GM19467 (cell line): ENCODE measurements around the gene KRTAP2-4.
"Not testable (repeated sequence)": the region's sequence is repeated elsewhere in the genome, so short reads cannot be mapped to it uniquely, and the experiment has no call there.

Experiments used
- ATAC-seq: cut with Tn5 transposase; IDR thresholded peaks from one replicate; pipeline ENCODE4 v1.9.1; 2021; ENCODE audit warnings: mild to moderate bottlenecking, moderate library complexity; ENCODE audit not compliant: unreplicated experiment

The KRTAP2-4 gene

GRCh38 chr17:41071606-41072360 lies 6.1 kb upstream of the KRTAP2-4 start:
- no peak for ATAC-seq

GRCh38 chr17:41069031-41069430 lies 3.4 kb upstream of the KRTAP2-4 start:
- no peak for ATAC-seq

- ATAC-seq = no peak
Observed at GRCh38 chr17:41067281-41067680, 1.6 kb upstream of the KRTAP2-4 start.

GRCh38 chr17:41065016-41065689 lies 526 bp downstream of the KRTAP2-4 start:
- not testable (repeated sequence) for ATAC-seq

- no peak for ATAC-seq
Observed at GRCh38 chr17:41064301-41064700, 1.4 kb downstream of the KRTAP2-4 start.

GRCh38 chr17:41063449-41063848 lies 2.2 kb downstream of the KRTAP2-4 start:
- no peak for ATAC-seq

- ATAC-seq = no peak
Observed at GRCh38 chr17:41061964-41062363, 3.7 kb downstream of the KRTAP2-4 start.

- no peak for ATAC-seq
Observed at GRCh38 chr17:41060052-41060604, 5.6 kb downstream of the KRTAP2-4 start, which contains the start of gene KRTAP2-3. KRTAP2-3 (minus strand) TSS chr17:41060114; CDS start chr17:41060050, 64 bp downstream.

GRCh38 chr17:41059276-41060051 lies 6.2 kb downstream of the KRTAP2-4 start:
- not testable (repeated sequence) for ATAC-seq

GRCh38 chr17:41058741-41059140 lies 6.9 kb downstream of the KRTAP2-4 start:
- ATAC-seq = no peak

- ATAC-seq = no peak
Observed at GRCh38 chr17:41057547-41057946, 8.1 kb downstream of the KRTAP2-4 start.

- ATAC-seq = not testable (repeated sequence)
Observed at GRCh38 chr17:41055130-41055529, 10.5 kb downstream of the KRTAP2-4 start, which contains the start of gene KRTAP2-2. KRTAP2-2 (minus strand) TSS chr17:41055230; CDS start chr17:41055211, 19 bp downstream.

- not testable (repeated sequence) for ATAC-seq
Observed at GRCh38 chr17:41054556-41054955, 11.1 kb downstream of the KRTAP2-4 start.

GRCh38 chr17:41054025-41054424 lies 11.7 kb downstream of the KRTAP2-4 start:
- ATAC-seq = no peak

GRCh38 chr17:41052566-41052965 lies 13.1 kb downstream of the KRTAP2-4 start:
- ATAC-seq = no peak

- ATAC-seq = no peak
Observed at GRCh38 chr17:41049110-41049509, 16.6 kb downstream of the KRTAP2-4 start.

- ATAC-seq = no peak
Observed at GRCh38 chr17:41048441-41048840, 17.2 kb downstream of the KRTAP2-4 start.

GRCh38 chr17:41046735-41047465 lies 18.8 kb downstream of the KRTAP2-4 start, which contains the start of gene KRTAP2-1:
KRTAP2-1 (minus strand) TSS chr17:41047316; CDS start chr17:41047267, 49 bp downstream.
- not testable (repeated sequence) for ATAC-seq

GRCh38 chr17:41042953-41043352 lies 22.7 kb downstream of the KRTAP2-4 start:
- ATAC-seq = no peak
